Right kidney (tissue), 1 donor: Measurements from ENCODE around the gene MCC.

Experiments used
- DNase-seq: peaks from one replicate; pipeline ENCODE4 v3.0.0-alpha.2; 2016

MCC gene

GRCh38 chr5:113367586-113367985 is 120.7 kb downstream of the MCC start:
- no peak for DNase-seq

GRCh38 chr5:113364466-113364865 is 123.8 kb downstream of the MCC start:
- DNase-seq = no peak

GRCh38 chr5:113361701-113362100 is 126.6 kb downstream of the MCC start:
- no peak for DNase-seq

GRCh38 chr5:113359419-113359818 is 128.8 kb downstream of the MCC start:
- DNase-seq = no peak

GRCh38 chr5:113358696-113359095 is 129.6 kb downstream of the MCC start:
- no peak for DNase-seq

GRCh38 chr5:113357696-113358476 is 130.4 kb downstream of the MCC start:
- no peak for DNase-seq

GRCh38 chr5:113356487-113356886 is 131.8 kb downstream of the MCC start:
- no peak for DNase-seq

GRCh38 chr5:113354055-113354454 is 134.2 kb downstream of the MCC start:
- DNase-seq = no peak

GRCh38 chr5:113347572-113347971 is 140.7 kb downstream of the MCC start:
- DNase-seq = no peak

- DNase-seq = no peak
Measured at GRCh38 chr5:113344973-113345940, 143.0 kb downstream of the MCC start.

- DNase-seq = no peak
Measured at GRCh38 chr5:113343343-113343742, 144.9 kb downstream of the MCC start.

GRCh38 chr5:113340537-113340936 is 147.7 kb downstream of the MCC start:
- DNase-seq = no peak

GRCh38 chr5:113338628-113339027 is 149.6 kb downstream of the MCC start:
- DNase-seq = no peak

GRCh38 chr5:113337515-113338415 is 150.5 kb downstream of the MCC start:
- no peak for DNase-seq

- peak; percentile 20 for DNase-seq
Measured at GRCh38 chr5:113336975-113337374, 151.3 kb downstream of the MCC start.

- DNase-seq = no peak
Measured at GRCh38 chr5:113333411-113333810, 154.8 kb downstream of the MCC start.

GRCh38 chr5:113331209-113331551 is 157.1 kb downstream of the MCC start:
- no peak for DNase-seq

GRCh38 chr5:113330533-113331208 is 157.6 kb downstream of the MCC start:
- DNase-seq = peak; percentile 25

GRCh38 chr5:113329981-113330380 is 158.3 kb downstream of the MCC start:
- DNase-seq = no peak

- DNase-seq = no peak
Measured at GRCh38 chr5:113325054-113325453, 163.2 kb downstream of the MCC start.

GRCh38 chr5:113321276-113321675 is 167.0 kb downstream of the MCC start:
- no peak for DNase-seq

GRCh38 chr5:113320273-113320780 is 167.9 kb downstream of the MCC start:
- DNase-seq = no peak
